Measurements from ENCODE around the gene FBXO24.

Gene FBXO24

DNA sequence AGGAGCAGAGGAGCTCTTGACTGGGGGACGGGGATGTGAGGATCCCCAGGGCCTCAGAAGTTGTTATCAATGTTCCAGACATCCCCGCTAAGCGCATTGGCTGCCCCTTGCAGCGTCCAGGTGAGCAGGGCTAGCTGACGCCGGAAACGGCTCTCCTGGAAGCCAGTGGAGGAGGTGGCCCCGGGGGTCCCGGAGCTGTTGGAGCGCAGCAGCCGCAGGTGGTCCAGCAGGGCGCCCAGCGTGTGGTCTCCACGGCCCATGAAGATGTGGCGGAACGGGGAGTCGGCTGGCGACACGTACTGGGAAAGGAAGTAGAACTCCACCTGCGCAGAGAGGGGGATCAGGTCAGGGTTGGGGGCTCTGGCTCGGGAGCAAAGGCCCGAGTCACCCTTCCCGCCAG is 34.7 kb downstream of the FBXO24 start:
- no peak for DNase-seq (ENCODE audit: low read depth)

DNA sequence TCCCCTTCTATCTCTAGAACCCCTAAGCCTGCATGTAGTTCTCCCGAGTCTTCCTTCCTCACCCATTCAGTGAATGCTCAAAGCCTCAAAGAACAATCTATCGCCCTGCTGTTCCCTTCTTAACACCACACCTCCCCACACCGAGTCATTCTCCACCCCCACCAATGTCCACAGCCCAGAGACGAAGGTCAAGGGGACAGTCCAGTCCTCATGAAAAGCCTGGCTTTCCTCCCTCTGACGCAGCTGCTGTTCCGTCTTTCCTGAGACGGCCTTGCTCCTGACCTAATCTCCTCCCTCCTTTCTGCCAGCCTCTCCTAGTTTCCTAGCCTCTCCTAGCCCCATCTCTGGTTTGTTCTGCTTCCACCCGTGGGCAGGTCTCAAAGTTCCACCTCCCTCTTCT is 35.4 kb downstream of the FBXO24 start:
- DNase-seq (ENCODE audit: low read depth): no peak

DNA sequence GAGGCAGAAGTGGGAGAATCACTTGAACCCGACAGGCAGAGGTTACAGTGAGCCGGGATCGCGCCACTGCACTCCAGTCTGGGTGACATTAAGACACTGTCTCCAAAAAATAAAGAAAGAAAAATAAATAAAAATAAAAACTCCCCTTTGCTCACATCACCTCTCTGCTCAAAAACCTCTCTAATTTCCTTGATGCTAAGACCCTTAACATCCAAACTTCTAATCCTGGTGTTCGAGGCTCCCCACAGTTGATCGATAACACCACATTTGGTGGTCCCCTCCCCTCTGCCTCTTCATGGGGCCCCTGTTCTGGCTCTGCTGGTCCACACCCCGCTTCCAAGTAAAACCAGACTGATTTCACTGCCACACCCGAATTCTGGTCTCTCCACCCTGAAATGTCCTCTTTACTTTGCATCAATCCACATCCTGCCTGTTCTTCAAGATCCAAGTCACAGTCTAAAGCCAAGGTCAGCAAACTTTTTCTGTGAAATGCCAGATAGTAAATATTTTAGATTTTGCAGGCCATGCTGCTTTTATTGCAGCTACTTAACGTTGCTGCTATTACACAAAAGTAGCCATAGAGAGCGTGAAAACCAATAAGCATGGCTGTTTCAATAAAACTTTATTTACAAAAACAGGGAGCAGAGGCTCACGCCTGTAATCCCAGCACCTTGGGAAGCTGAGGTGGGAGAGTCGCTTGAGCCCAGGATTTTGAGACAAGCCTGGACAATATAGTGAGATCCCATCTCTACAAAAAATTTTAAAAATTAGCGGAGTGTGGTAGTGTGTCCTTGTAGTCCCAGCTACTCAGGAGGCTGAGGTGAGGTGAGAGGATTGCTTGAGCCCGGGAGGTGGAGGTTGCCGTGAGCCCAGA is 38.1 kb downstream of the FBXO24 start:
- DNase-seq (ENCODE audit: low read depth): no peak

DNA sequence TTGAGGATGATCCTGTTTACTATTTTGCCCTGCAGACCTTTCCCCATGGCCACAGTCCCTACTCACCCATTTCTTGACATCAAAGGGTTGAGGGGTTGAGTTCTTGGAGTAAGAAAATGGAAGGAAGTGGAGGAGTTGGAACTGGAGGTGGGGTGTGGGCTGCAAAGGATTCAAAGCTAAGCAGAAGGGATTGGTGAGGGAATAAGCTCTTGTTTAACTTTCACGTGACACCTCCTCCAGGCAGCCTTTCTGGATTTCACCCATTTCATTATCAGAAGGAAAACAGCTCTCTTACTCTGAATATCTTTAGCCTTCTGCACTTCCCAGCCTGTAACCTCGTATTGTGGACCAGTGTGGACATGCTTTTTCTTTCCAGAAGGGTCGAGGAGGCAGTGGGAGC is 39.9 kb downstream of the FBXO24 start:
- DNase-seq (ENCODE audit: low read depth): no peak

DNA sequence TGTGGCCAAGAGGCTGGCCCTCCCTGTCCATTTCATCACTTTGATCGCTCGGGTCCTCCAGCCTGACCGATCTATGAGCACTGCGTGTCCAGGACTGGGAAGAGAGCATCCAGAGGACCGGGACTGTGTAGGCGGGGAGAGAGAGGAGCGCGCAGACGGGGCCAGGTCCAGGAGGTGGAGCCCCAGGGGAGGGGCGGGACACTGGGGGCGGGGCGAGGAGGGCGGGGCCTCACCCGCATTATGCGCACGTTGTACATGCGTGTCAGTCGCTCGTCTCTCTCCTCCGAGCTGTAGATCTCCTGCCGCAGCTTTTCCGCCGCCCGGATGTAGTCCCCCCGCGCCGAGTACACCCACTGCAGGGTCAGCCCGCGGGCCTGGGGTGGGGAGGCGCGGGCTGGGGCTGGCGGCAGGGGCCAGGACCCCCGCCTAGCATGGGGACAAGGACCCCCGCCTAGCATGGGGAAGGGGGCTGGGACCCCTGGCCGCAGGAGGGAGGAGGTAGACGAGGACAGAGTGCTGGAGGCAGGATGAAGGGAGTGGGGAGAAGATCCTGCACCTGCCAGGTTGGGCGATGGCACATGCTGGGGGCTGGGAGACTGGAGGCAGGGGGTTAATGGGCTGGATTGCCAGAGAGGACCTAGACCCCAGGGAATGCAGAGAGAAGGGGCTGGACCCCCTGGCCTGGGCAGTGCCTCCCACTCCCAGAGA is 40.6 kb downstream of the FBXO24 start:
- peak; percentile 79 for DNase-seq (ENCODE audit: low read depth)

DNA sequence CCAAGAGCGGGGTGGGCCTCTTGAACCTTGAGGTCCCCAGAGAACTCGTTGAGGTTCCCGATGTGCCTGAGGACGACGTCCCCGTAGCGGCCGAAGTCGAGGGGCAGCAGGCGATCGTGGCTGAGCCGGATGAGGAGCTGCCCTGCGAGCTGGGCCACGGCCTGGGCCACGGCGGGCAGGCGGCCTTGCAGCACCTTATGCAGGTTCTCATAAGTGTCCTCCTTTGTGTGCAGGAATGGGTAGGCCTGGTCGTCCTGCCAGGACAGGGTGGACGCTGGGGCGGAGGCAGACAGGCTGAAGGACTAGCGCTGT is 41.1 kb downstream of the FBXO24 start:
- DNase-seq (ENCODE audit: low read depth): no peak

DNA sequence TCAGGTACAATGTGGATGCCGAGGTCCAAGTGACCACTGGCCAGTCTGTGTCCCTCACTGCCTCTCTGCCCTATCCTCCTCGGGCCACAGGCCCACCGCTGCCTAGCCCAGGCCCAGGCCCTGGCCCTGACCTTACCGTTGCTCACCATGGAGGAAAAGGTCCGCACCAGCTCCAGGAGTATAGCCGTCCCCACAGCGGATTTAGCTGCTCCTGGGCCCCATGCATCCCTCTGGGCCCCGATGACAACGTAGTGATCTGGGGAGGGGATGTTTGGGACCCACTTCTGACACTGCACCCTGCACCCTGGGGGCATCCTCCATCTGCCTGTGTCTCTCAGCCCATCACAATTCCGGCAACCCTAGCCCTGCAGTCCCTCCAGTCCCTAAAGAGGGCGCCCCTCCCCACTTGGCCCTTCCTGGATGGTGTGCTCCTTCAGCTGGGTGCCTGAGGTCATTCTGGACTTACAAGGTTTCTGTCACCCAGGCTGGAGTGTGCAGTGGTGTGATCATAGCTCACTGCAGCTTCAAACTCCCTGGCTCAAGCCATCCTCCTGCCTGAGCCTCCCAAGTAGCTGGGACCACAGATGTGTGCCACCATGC is 43.1 kb downstream of the FBXO24 start:
- no peak for DNase-seq (ENCODE audit: low read depth)

DNA sequence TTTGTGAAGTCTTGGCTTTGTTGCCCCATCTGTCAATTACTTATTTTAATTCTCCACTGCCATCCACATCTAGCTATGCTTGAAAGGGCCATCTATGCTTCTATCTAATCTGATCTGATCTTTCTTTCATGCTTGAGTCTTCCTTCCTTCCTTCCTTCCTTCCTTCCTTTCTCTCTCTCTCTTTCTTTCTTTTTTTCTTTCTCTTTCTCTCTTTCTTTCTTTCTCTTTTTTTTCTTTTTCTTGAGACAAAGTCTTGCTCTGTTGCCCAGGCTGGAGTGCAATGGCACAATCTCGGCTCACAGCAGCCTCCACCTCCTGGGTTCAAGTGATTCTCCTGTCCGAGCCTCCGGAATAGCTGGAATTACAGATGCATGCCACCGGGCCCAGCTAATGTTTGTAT is 43.9 kb downstream of the FBXO24 start:
- no peak for DNase-seq (ENCODE audit: low read depth)

DNA sequence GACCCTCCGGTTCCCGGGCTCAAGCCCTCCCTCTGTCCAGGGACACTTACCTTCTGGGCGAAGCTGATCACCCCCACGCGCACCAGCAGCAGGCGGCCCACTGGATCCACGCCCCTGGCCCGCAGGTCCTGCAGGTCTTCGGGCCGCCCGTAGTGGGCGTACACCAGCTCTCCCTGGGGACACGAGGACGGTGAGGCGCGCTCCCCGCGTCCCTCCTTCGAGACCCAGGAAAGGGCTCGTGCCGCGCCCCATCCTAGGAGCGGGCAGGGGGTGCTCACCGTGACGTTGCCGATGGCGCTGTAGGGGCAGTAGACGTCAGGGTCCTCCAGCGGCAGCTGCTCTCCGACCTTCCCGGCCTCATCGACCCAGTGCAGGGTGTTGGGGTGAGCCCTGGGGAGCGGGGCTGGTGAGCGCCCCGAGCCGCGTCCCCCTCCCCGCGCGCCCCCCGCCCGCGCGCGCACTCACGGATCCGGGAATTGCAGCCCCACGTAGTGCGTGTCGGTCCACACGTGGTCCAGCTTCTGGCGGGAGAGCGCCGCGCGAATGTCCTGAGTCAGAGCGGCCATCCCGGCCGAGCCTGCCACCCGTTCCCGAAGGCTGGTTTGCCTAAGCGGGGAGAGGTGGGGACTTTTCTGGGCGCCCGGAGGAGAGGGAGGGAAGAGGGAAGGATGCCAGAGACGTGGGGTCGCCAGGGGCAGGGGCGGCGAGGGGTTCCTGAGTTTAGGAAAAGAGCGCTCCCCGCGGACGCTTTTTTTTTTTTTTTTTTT is 47.0 kb downstream of the FBXO24 start:
- peak; percentile 36 for DNase-seq (ENCODE audit: low read depth)

DNA sequence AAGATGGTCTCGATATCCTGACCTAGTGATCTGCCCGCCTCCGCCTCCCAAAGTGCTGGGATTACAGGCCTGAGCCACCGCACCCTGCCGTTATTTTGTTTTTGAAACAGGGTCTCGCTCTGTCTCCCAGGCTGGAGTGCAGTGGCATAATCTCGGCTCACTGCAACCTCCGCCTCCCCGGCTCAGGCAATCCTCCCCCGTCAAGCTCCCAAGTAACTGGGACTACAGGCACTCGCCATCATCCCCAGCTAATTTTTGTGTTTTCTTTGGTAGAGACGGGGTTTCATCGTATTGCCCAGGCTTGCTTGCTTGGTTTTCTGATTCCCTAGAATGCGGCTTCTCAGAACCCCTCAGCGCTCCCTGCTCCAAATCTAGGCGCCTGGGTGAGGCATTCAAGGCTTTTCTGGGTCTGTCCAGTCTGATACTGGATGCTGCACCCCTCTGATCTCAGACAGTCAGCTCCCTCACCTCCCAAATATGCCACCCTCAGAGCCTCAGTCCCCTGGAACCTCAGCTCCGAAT is 53.9 kb downstream of the FBXO24 start:
- no peak for DNase-seq (ENCODE audit: low read depth)

DNA sequence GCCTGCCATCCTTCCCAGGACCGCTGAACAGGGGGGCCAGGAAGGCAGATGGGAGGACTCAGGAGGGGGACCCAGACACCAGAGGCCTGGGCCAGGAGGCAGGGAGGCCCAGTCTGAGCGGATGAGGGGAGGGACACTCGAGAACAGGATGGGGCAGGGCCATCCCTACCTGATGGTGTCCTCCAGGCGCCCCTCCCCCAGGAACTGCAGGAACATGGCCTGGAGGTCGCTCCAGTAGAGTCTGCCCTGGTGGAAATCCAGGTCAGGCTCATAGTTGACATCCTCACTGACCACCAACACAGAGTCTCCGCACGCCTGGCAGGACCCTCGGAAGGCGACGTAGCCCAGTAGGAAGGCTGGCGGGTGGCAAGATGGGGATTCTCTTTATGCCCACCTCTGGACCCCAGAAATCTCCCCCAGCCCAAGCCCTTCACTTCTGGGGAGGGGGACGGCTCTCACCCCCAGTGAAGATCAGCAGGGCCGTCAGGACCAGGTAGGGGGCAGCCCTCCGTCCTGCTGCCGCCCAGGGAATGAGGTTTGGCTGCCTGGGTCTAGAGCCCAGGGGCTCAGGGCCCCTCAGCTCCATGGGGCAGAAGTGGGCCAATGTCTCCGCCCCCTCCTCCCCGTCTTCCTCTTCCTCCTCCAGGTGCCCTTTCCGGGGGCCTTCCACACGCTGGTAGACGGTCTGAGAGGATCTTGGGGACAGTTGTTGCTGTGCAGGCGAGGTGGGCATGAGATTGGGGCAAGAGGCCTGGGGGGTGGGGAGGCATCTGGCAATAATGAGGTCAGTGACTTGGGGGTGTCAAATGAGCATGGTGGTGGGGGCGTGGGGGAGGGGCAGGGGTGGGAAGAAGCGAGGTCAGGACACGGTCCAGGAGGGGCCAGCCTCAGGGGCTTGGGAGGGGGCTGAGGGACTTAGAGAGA is 54.7 kb downstream of the FBXO24 start:
- no peak for DNase-seq (ENCODE audit: low read depth)

DNA sequence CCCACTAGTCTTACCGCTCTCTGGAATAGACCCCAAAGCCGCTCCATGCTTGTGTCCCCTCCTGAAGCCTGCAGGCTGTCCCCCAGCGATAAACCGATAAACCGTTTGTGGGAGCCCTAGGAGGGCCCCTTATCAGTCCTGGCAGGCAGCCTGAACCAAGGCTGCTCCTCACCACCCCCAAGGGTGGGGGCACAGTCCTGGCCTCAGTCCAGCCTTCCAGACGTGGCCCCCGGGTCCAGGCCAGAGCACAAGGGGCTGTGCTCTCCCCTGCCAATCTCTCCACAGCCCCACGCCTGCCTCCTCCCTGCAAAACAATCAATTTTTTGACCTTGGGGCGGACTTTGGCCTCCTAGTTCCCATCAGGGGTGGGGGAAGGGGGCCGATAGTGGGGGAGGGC is 55.3 kb downstream of the FBXO24 start, which contains the start of gene TFR2:
Gene TFR2 (minus strand): TSS at position 90 of the 397 bp plus-strand sequence. CDS start 43 bp downstream, at position 47.
- no peak for DNase-seq (ENCODE audit: low read depth)

DNA sequence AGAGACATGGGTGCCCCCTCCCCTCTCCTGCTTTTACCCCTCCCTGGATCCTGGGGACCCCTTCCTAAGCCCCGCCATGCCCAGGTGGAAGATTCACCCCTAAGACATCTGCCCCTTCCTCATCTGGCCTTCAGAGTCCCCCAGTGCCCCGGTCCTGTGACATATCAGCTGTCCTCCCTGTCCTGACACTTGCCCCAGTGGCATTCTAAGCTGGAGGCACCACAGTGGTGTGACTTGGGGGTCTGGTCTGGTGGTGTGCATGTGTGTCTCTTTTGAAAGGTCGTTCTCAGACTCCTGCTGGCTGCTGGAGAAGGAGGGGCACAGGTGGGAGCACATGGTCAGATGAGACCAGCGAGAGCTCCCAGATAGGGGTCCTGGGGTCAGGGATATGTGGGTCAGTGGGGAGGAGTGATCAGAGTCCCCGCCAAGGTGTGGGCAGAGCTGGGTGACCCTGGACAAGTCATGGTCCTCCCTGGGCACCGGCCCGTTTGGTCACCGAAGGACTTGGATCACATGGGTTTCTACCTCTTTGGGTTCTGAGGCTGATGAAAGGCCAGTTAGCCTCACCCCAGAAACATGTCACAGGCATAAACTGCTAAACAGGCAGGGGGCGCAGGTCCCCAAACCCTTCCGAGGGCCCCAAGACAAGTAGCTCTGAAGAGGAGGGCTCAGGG is 55.9 kb downstream of the FBXO24 start:
- no peak for DNase-seq (ENCODE audit: low read depth)

DNA sequence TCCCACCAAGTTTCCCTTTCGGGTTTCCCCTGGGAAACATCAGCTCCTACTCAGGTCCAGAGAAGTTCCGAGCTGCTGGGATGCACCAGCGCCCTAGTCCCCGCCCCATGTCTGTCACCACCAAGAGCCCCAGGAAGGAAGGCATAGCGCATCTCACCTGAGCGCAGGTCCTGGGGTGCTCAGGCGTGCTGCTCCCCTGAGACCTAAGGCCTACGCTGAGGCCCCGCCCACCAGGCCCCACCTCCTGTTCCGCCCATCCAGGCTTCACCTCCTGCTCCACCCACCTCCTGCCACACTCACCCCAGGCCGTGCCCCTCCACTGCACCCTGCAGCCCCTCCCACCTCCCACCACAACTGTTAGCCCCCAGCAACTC is 56.4 kb downstream of the FBXO24 start:
- DNase-seq (ENCODE audit: low read depth): no peak

DNA sequence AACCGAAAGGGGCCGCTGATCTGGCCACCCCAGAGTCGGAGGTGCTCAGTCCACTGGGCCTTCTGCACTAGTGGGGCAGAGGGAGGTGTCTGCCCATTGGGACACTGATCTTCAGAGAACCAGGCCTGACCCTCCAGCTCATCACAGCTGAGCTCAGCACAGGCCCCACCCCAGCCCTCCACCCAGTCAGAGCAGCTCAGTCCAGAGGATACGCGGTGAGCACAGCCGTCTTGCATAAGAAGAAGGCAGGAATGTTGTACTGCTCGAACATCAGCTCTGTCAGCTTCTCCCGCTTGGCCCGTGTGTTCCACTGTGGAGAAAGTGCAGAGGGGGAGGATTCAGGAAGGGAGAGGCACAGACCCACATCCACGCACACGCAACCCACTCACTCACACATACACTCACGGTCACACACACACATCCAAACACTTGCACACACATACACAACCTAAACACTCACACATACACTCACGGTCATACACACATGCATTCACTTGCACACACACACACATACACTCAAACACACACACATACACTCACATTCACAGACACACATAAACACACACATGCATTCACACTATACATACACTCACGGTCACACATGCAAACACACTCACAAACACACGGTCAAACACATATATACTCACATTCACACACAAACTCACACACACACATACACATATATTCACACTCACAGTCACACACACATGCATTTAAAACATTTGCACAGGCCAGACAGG is 63.9 kb downstream of the FBXO24 start:
- no peak for DNase-seq (ENCODE audit: low read depth)
